Upper lobe of right lung (tissue), 1 donor: ENCODE results near the gene GPR35. TPM values are rescaled to one million over a fixed set of nuclear protein-coding genes. Genes with fewer than 3 reads are reported as not detected.
A peak's percentile ranks its signal among the peaks of the same experiment; 100 is the strongest.

ENCODE experiments used
- ATAC-seq: fragments of 200-7000 bp; cut with Tn5 transposase; one replicate; pipeline ENCODE4 v1.9.1; 2020; ENCODE audit warnings: mild to moderate bottlenecking, moderate library complexity
- DNase-seq: peaks from one replicate; pipeline ENCODE4 v3.0.0-alpha.2; 2020
- H3K27ac ChIP-seq: fragments of 200-600 bp; one replicate; pipeline ENCODE4 v1.8.0; 2022
- H3K27me3 ChIP-seq: fragments of 200-600 bp; one replicate; pipeline ENCODE4 v1.8.0; 2022; ENCODE audit warnings: mild to moderate bottlenecking
- H3K36me3 ChIP-seq: fragments of 200-600 bp; one replicate; pipeline ENCODE4 v1.8.0; 2022
- H3K4me1 ChIP-seq: fragments of 200-600 bp; one replicate; pipeline ENCODE4 v1.8.0; 2022
- H3K4me3 ChIP-seq: fragments of 200-600 bp; one replicate; pipeline ENCODE4 v1.8.0; 2022; ENCODE audit warnings: mild to moderate bottlenecking
- H3K9me3 ChIP-seq: fragments of 200-600 bp; one replicate; pipeline ENCODE4 v1.8.0; 2022
- CTCF ChIP-seq: fragments of 200-600 bp; IDR thresholded peaks from one replicate; pipeline ENCODE4 v1.8.0; 2022; ENCODE audit warnings: antibody characterized with exemption
- intact Hi-C: fragments of 100-400 bp; cut with DNase I; formaldehyde crosslinking; loops from one replicate; pipeline ENCODE4 v1.11.0; 2022
- total RNA-seq: library from RNA; stranded (reverse); fragmentation: NEBNext Ultra II Directional; extraction: Animal tissue kit (Norgen Biotek cat#: 25700); gene quantifications from one replicate; pipeline ENCODE4 v1.2.1, GENCODE V29; 2021
- donor health status: DM: no; HTN: yes; CAD: no; lungs with severe emphysema.

GPR35 gene
- total RNA-seq, 1 donor from 2014 or later: 3.4 TPM

DNA sequence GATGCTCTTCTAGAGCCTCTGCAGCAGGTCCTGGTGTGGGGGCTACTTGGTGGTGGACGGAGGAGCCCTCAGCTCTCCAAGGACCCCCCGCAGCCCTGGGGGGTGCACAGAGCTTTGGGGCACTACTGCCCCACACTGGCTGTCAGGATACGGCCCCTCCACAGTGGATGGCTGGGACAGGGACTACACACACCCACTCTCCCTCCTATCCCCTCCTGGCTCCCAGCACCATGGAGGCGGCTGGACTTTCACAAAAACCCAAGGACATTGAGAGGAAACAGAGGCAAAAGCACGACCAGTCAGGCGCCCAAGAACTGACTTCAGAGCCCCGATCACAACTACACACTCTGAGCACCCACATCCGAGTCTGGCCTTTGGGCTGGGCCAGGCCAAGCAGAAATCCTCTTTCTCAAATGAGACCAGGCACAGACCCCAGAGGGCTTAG lies 12.6 kb downstream of the GPR35 start:
- ATAC-seq (no peak), DNase-seq (no peak)
- H3K27me3 ChIP-seq: no peaks in the 10 kb centered on the region
- intact Hi-C loops: no loop called here
- no peaks in the 10 kb centered on the region for H3K9me3 ChIP-seq
- H3K4me3 ChIP-seq: no peak overlapping the region
- no peak for TF ChIP-seq CTCF
- H3K27ac ChIP-seq: no peak overlapping the region
- no peaks in the 10 kb centered on the region for H3K36me3 ChIP-seq
- H3K4me1 ChIP-seq: no peaks in the 10 kb centered on the region

DNA sequence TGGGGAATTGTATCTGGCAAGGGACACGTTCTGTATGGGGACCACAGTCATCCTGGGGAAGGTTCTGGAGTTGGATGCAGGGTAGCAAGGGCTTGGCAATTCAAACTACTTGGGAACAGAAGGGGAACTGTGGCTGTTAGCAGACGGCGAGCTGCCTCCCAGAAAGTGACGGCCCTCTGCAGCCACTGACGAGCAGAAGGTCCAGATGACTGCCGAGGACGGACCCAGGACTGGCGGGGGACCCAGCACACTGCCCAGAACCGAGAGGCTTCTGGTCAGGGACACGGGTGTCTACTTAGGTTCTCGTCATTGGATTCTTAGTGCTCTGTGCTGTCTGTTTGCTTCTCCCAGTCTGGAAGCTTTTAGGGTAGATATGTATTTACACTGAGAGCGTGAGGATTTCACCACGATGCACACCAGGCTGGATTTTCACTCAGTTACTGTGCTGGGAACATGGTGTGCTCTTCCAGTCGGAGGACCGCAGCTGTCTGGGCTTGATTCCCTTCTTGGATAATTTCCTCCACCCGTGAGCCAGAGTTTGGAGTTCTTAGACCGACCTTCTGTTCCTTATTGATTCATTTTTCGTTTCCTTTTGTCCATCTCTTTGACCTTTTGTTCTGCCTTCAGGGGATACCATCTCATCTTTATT lies 13.4 kb downstream of the GPR35 start:
- no peak for ATAC-seq
- Histone ChIP-seq H3K36me3 (no peaks in the 10 kb centered on the region), H3K4me1 (no peaks in the 10 kb centered on the region), H3K27ac (no peak overlapping the region), H3K4me3 (no peak overlapping the region), H3K9me3 (no peaks in the 10 kb centered on the region), H3K27me3 (peaks cover 7% of the 10 kb centered on the region)
- intact Hi-C loops: no loop called here
- no peak for DNase-seq
- no peak for TF ChIP-seq CTCF

- Histone ChIP-seq H3K9me3 (no peaks in the 10 kb centered on the region), H3K4me1 (no peaks in the 10 kb centered on the region), H3K27me3 (peaks cover 7% of the 10 kb centered on the region), H3K4me3 (no peak overlapping the region), H3K36me3 (no peaks in the 10 kb centered on the region), H3K27ac (no peak overlapping the region)
- ATAC-seq (no peak), DNase-seq (peak; percentile 43)
- intact Hi-C loops: no loop called here
- no peak for TF ChIP-seq CTCF
These were observed 14.3 kb downstream of the GPR35 start for GRCh38 chr2:240639566-240639965.

GRCh38 chr2:240640939-240641338 lies 15.7 kb downstream of the GPR35 start:
- H3K4me1 ChIP-seq: no peaks in the 10 kb centered on the region
- TF ChIP-seq CTCF: peak; percentile 31
- H3K27ac ChIP-seq: no peak overlapping the region
- no peak overlapping the region for H3K4me3 ChIP-seq
- intact Hi-C loops: no loop called here
- ATAC-seq (peak; percentile 62), DNase-seq (peak; percentile 72)
- no peaks in the 10 kb centered on the region for H3K36me3 ChIP-seq
- peaks cover 18% of the 10 kb centered on the region for H3K27me3 ChIP-seq
- H3K9me3 ChIP-seq: no peaks in the 10 kb centered on the region

GRCh38 chr2:240642061-240642805 lies 17.0 kb downstream of the GPR35 start:
- H3K4me3 ChIP-seq: no peak overlapping the region
- H3K27me3 ChIP-seq: peaks cover 20% of the 10 kb centered on the region
- no peak for TF ChIP-seq CTCF
- H3K4me1 ChIP-seq: no peaks in the 10 kb centered on the region
- H3K27ac ChIP-seq: no peak overlapping the region
- ATAC-seq: no peak
- no peaks in the 10 kb centered on the region for H3K36me3 ChIP-seq
- no peaks in the 10 kb centered on the region for H3K9me3 ChIP-seq
- intact Hi-C loops: no loop called here
- peak; percentile 62 for DNase-seq
